ENCODE results near the gene FLCN.

DNA sequence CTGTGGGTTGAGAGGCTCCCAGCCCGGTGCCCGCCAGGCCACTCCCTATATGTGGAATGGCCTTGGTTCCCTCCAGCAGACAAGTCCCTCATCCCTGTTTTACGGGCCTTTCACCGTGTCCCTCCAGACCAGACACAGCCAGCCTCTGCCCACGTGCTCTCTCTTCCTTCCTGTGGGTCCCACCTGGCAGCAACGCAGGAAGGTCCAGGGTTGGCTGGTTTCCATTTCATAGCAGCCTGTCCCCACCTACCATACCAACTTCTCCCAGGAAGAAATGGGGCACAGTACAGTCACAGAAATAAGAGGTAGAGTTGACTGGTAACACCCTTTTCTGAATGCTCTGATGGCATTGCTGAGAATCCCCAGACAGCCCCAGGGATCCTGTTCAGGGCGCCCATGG lies 65.8 kb downstream of the FLCN start:
- TF ChIP-seq, protein P1, sequence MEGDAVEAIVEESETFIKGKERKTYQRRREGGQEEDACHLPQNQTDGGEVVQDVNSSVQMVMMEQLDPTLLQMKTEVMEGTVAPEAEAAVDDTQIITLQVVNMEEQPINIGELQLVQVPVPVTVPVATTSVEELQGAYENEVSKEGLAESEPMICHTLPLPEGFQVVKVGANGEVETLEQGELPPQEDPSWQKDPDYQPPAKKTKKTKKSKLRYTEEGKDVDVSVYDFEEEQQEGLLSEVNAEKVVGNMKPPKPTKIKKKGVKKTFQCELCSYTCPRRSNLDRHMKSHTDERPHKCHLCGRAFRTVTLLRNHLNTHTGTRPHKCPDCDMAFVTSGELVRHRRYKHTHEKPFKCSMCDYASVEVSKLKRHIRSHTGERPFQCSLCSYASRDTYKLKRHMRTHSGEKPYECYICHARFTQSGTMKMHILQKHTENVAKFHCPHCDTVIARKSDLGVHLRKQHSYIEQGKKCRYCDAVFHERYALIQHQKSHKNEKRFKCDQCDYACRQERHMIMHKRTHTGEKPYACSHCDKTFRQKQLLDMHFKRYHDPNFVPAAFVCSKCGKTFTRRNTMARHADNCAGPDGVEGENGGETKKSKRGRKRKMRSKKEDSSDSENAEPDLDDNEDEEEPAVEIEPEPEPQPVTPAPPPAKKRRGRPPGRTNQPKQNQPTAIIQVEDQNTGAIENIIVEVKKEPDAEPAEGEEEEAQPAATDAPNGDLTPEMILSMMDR (conservative IDR thresholded peaks at IDR 0.05): no peak
- TF ChIP-seq ZFX (IDR thresholded peaks at IDR 0.05): no peak
